ENCODE data around the gene PLEKHG4. TPM values are rescaled to one million over a fixed set of nuclear protein-coding genes. Genes with fewer than 3 reads are reported as not detected.
A peak's percentile ranks its signal among the peaks of the same experiment; 100 is the strongest.

The PLEKHG4 gene
- 1 to 10 TPM; 1.4 to 6.2 (median 3.7) TPM for total RNA-seq
- polyA plus RNA-seq = 1 to 10 TPM; 3.0 to 7.9 (median 3.5) TPM

DNA sequence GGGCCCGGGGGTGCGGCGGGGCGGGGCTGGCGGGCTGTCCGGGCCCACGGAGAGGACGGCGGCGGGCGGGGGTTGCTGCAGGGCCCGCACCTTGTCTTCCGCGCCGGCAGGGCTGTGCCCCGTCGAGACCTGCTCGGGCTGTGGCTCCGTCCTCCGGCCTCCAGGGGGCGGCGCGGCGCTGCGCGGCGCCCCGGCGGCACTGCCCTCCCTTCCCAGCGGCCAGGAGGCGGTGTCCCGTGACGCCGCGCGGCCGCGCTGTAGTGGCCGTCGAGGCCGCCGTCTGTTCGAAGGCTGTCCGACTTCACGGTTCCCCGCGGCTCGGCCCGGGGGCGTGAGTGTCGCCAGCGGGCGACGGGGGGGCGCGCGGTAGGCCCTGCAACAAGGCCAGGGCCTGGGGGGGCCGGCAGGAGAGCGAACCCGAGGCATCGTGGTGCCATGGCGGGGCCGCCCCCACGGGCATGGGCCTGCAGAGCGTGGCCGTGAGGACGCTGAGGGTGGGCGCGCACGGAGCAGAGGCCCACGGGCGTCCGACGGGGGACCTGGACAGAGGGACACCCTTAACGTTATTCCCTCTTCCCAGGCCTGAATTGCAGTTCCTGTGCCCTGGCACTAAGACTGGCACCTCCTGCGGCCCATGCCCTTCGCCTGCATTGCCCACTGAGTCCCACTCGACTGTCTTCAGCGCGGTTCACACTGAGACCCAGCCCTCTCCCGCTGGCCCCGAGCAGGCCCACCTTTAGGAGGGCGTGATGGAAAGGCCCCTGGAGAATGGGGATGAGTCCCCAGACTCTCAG is at the start of gene PLEKHG4:
PLEKHG4 (plus strand) TSS at position 237 of the 794 bp plus-strand sequence; CDS start at position 750, 513 bp downstream.
- Histone ChIP-seq H3K9me3 (no peaks in the 10 kb centered on the region), H3K4me1 (peaks cover 0 to 31% (median 12%) of the 10 kb centered on the region in 4 donors), H3K36me3 (no peaks in the 10 kb centered on the region), H3K4me3 (peak within 1 kb of the TSS; percentile 36 to 67 (median 50)), H3K27ac (peak within 1 kb of the TSS; percentile 25 to 70 (median 50)), H3K27me3 (peaks cover 0 to 5% (median 5%) of the 10 kb centered on the region in 3 donors)
- WGBS, 2 donors = 24 to 29% methylated on average over 83 of the region's 83 CpGs
- intact Hi-C loops (cut with DNase I) = loop anchor here (5.0 kb wide), 1 partner anchor 118 kb away; no protein-coding TSS in a partner anchor
- peak; percentile 83 for DNase-seq
- no peak for TF ChIP-seq POLR2AphosphoS5 (IDR thresholded peaks at IDR 0.05)
- TF ChIP-seq EP300 (IDR thresholded peaks at IDR 0.05) = no peak
- TF ChIP-seq, protein P1, sequence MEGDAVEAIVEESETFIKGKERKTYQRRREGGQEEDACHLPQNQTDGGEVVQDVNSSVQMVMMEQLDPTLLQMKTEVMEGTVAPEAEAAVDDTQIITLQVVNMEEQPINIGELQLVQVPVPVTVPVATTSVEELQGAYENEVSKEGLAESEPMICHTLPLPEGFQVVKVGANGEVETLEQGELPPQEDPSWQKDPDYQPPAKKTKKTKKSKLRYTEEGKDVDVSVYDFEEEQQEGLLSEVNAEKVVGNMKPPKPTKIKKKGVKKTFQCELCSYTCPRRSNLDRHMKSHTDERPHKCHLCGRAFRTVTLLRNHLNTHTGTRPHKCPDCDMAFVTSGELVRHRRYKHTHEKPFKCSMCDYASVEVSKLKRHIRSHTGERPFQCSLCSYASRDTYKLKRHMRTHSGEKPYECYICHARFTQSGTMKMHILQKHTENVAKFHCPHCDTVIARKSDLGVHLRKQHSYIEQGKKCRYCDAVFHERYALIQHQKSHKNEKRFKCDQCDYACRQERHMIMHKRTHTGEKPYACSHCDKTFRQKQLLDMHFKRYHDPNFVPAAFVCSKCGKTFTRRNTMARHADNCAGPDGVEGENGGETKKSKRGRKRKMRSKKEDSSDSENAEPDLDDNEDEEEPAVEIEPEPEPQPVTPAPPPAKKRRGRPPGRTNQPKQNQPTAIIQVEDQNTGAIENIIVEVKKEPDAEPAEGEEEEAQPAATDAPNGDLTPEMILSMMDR (IDR thresholded peaks at IDR 0.05) = peak in 2 of 4 experiments; percentile 16 to 64

DNA sequence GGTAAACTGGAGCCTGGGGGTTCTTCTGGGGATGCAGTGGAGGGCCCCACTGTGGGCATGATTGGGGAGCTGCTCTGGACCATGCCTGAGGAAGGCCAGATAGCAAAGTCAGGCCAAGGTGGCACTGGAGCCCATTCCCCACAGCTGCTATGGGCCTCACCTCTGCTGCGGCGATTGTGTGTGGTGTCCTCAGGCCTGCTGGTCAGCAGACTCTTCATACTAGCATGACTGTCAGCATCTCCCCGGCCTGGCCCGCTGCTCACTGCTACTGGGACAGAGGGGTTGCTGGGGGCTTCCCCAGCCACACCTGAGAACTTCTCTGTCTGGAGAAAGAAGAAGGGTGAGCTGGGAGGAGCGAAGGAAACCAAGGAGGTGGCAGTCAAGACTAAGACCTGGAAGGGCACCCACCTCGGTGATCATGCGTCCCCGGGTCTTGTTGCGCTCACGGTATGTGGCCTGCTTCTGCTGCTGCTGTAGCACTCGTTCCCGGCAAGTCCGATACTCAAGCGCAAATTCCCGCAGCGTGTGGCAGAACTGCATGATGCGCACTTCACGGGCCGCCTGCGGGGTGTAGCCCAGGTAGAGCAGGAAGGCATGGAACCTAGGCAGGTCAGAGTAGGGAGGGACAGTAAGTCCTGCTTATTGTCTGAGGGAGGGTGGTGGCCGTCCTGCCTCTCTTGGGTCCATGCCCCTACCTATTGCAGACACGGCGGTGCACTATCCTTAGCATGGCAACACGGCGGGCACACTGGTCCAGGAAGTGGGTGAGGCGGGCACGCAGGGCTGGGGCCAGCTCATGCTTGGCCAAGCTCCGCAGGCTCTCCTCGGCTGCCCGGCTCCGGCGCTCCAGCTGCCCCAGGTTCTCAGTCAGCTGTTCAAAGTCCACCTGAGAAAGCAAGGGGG is 49.2 kb upstream of the PLEKHG4 start:
- peaks cover 12 to 64% (median 37%) of the 10 kb centered on the region in 4 donors for H3K36me3 ChIP-seq
- no peak for DNase-seq
- no peaks in the 10 kb centered on the region for H3K9me3 ChIP-seq
- H3K4me3 ChIP-seq = no peak overlapping the region
- no peaks in the 10 kb centered on the region for H3K27me3 ChIP-seq
- intact Hi-C loops (cut with DNase I) = loop anchor here (5.0 kb wide), 1 partner anchor 617 kb away; the partner anchor contains the start of genes CENPT and NUTF2
- TF ChIP-seq, protein P1 (IDR thresholded peaks at IDR 0.05) = no peak
- TF ChIP-seq POLR2AphosphoS5 (IDR thresholded peaks at IDR 0.05) = no peak
- no peak for TF ChIP-seq EP300 (IDR thresholded peaks at IDR 0.05)
- no peak for TF ChIP-seq POLR2A (IDR thresholded peaks at IDR 0.05)
- 88 to 93% methylated on average over 32 of the region's 32 CpGs for WGBS, 2 donors
- H3K27ac ChIP-seq = no peak overlapping the region
- H3K4me1 ChIP-seq = peaks cover 0 to 26% (median 21%) of the 10 kb centered on the region in 4 donors

GRCh38 chr16:67230809-67231660 is 48.3 kb upstream of the PLEKHG4 start:
- Histone ChIP-seq H3K9me3 (no peaks in the 10 kb centered on the region), H3K36me3 (peaks cover 12 to 69% (median 39%) of the 10 kb centered on the region in 4 donors), H3K4me1 (peaks cover 0 to 19% (median 16%) of the 10 kb centered on the region in 4 donors), H3K27ac (no peak overlapping the region), H3K27me3 (no peaks in the 10 kb centered on the region), H3K4me3 (no peak overlapping the region)
- 80 to 88% methylated on average over 12 of the region's 12 CpGs for WGBS, 2 donors
- TF ChIP-seq POLR2A (IDR thresholded peaks at IDR 0.05) (no peak), POLR2AphosphoS5 (IDR thresholded peaks at IDR 0.05) (no peak), EP300 (IDR thresholded peaks at IDR 0.05) (no peak)
- TF ChIP-seq, protein P1 (IDR thresholded peaks at IDR 0.05) = no peak
- intact Hi-C loops (cut with DNase I) = no loop called here
- DNase-seq = no peak

DNA sequence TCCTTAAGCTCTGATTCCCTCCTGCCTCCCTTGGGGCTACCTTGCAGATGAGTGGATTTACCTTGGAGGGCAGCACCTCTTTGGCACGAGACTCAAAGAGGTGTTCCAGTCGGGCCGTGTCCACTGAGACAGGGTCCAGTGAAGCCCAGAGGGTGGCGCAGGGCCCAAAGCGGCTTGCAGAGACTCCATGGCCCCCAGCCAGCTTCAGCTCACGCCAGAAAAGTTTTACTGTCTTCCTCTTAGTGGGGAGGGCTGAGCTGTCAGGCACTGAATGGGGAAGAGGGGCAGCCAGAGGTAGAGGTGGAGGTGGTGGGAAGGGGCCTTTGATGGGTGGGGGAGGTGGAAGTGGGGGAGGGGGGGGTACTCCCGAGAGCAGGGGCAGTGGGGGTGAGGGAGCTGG is 45.7 kb upstream of the PLEKHG4 start:
- H3K27ac ChIP-seq = no peak overlapping the region
- TF ChIP-seq POLR2A (IDR thresholded peaks at IDR 0.05) (no peak), POLR2AphosphoS5 (IDR thresholded peaks at IDR 0.05) (no peak), EP300 (IDR thresholded peaks at IDR 0.05) (no peak)
- TF ChIP-seq, protein P1 (IDR thresholded peaks at IDR 0.05) = no peak
- intact Hi-C loops (cut with DNase I) = no loop called here
- H3K4me3 ChIP-seq = no peak overlapping the region
- peaks cover 14 to 88% (median 53%) of the 10 kb centered on the region in 4 donors for H3K36me3 ChIP-seq
- peaks cover 0 to 1% (median 0%) of the 10 kb centered on the region in 4 donors for H3K4me1 ChIP-seq
- no peak for DNase-seq
- 78 to 82% methylated on average over 7 of the region's 7 CpGs for WGBS, 2 donors
- H3K9me3 ChIP-seq = no peaks in the 10 kb centered on the region
- no peaks in the 10 kb centered on the region for H3K27me3 ChIP-seq

All from sigmoid colon (tissue), 7 donors.